Mucosa of gallbladder (tissue), 1 donor: ENCODE measurements around the gene PRAMEF17. TPM values are rescaled to one million over a fixed set of nuclear protein-coding genes. Genes with fewer than 3 reads are reported as not detected.

ENCODE experiments used
- total RNA-seq: library from RNA; stranded (reverse); gene quantifications from one replicate; pipeline ENCODE4 v1.2.1, GENCODE V29; 2021
- donor health status: DM: no; HTN: no; CAD: no.

PRAMEF17 gene
- total RNA-seq, 1 donor from 2014 or later, result not detected

Other genes with a start within 250 kb of the PRAMEF17 start
- gene PRAMEF26, start 233.6 kb upstream of the PRAMEF17 start, total RNA-seq, result not detected
- gene HNRNPCL4, start 224.0 kb upstream of the PRAMEF17 start, total RNA-seq, result not detected
- not detected for gene PRAMEF9, start 217.8 kb upstream of the PRAMEF17 start, total RNA-seq
- not detected for gene PRAMEF13, start 188.2 kb upstream of the PRAMEF17 start, total RNA-seq
- gene PRAMEF18, start 163.5 kb upstream of the PRAMEF17 start, total RNA-seq, result not detected
- not detected for gene PRAMEF5, start 135.4 kb upstream of the PRAMEF17 start, total RNA-seq
- gene PRAMEF8, start 104.5 kb upstream of the PRAMEF17 start, total RNA-seq, result not detected
- not detected for gene PRAMEF33, start 86.1 kb upstream of the PRAMEF17 start, total RNA-seq
- not detected for gene PRAMEF15, start 74.1 kb upstream of the PRAMEF17 start, total RNA-seq
- not detected for gene PRAMEF14, start 42.5 kb upstream of the PRAMEF17 start, total RNA-seq
- gene PRAMEF19, start 17.7 kb upstream of the PRAMEF17 start, total RNA-seq, result not detected
- gene PRAMEF20, start 20.8 kb downstream of the PRAMEF17 start, total RNA-seq, result not detected
- gene LRRC38, start 124.4 kb downstream of the PRAMEF17 start, total RNA-seq, result not detected
- 37.5 TPM for gene PDPN, start 194.2 kb downstream of the PRAMEF17 start, total RNA-seq